HL-60/S4 (cell line): ENCODE data around the gene UFM1.
"Not testable (repeated sequence)": the region's sequence is repeated elsewhere in the genome, so short reads cannot be mapped to it uniquely, and the experiment has no call there.

Source experiments
- in situ Hi-C: fragments of 300-500 bp; cut with MboI; formaldehyde crosslinking; loops from 2 replicates; pipeline ENCODE4 v1.14.3; 2022; ENCODE audit warnings: low sequenced_read_pairs

UFM1 gene

GRCh38 chr13:38363746-38364145, 14.1 kb downstream of the UFM1 start:
- in situ Hi-C loops = not testable (repeated sequence)

- in situ Hi-C loops = no loop called here
These were observed 16.0 kb downstream of the UFM1 start for GRCh38 chr13:38365661-38366060.

- in situ Hi-C loops = no loop called here
These were observed 17.4 kb downstream of the UFM1 start for GRCh38 chr13:38366954-38367645.

- in situ Hi-C loops = no loop called here
These were observed 19.4 kb downstream of the UFM1 start for GRCh38 chr13:38369058-38369457.

- in situ Hi-C loops = not testable (repeated sequence)
These were observed 20.4 kb downstream of the UFM1 start for GRCh38 chr13:38370096-38370495.

GRCh38 chr13:38372820-38373383, 23.3 kb downstream of the UFM1 start:
- in situ Hi-C loops = no loop called here

GRCh38 chr13:38376546-38376945, 26.9 kb downstream of the UFM1 start:
- in situ Hi-C loops = no loop called here

GRCh38 chr13:38381890-38382289, 32.2 kb downstream of the UFM1 start:
- in situ Hi-C loops = no loop called here

- in situ Hi-C loops = no loop called here
These were observed 33.3 kb downstream of the UFM1 start for GRCh38 chr13:38382946-38383345.

GRCh38 chr13:38384171-38384570, 34.5 kb downstream of the UFM1 start:
- in situ Hi-C loops = no loop called here

GRCh38 chr13:38385153-38385891, 35.7 kb downstream of the UFM1 start:
- in situ Hi-C loops = no loop called here

GRCh38 chr13:38386421-38386820, 36.8 kb downstream of the UFM1 start:
- in situ Hi-C loops = no loop called here

GRCh38 chr13:38391341-38391740, 41.7 kb downstream of the UFM1 start:
- in situ Hi-C loops = no loop called here

GRCh38 chr13:38394777-38395496, 45.3 kb downstream of the UFM1 start:
- in situ Hi-C loops = no loop called here

GRCh38 chr13:38395497-38395788, 45.8 kb downstream of the UFM1 start:
- in situ Hi-C loops = no loop called here

GRCh38 chr13:38398711-38399493, 49.3 kb downstream of the UFM1 start:
- in situ Hi-C loops = no loop called here

- in situ Hi-C loops = no loop called here
These were observed 49.9 kb downstream of the UFM1 start for GRCh38 chr13:38399535-38399934.

- in situ Hi-C loops = no loop called here
These were observed 51.6 kb downstream of the UFM1 start for GRCh38 chr13:38401276-38401675.

GRCh38 chr13:38405216-38405615, 55.6 kb downstream of the UFM1 start:
- in situ Hi-C loops = no loop called here

- in situ Hi-C loops = no loop called here
These were observed 60.1 kb downstream of the UFM1 start for GRCh38 chr13:38409771-38410170.

- in situ Hi-C loops = no loop called here
These were observed 62.6 kb downstream of the UFM1 start for GRCh38 chr13:38412266-38412665.
